BJ (cell line): ENCODE results near the gene FAM83G. TPM values are rescaled to one million over a fixed set of nuclear protein-coding genes. Genes with fewer than 3 reads are reported as not detected.

ENCODE experiments used
- CTCF ChIA-PET: fragments of 350-600 bp; formaldehyde crosslinking; extraction: SDS; loops from one replicate; lab custom pipeline; 2021; ENCODE audit warnings: antibody characterized with exemption, inconsistent platforms; lab: Yijun Ruan, JAX
- POLR2A ChIA-PET: fragments of 300-600 bp; sonication (Branson Sonifier 250); formaldehyde crosslinking; extraction: SDS; loops from one replicate; lab custom pipeline; 2021; ENCODE audit warnings: antibody characterized with exemption; lab: Charles Lee
- DNase-seq: peaks from one replicate; pipeline ENCODE4 v3.0.0-alpha.2; 2011; ENCODE audit warnings: low read depth
- H3K27me3 ChIP-seq: 2 replicates; pipeline ENCODE4 v1.6.0; 2011; ENCODE audit warnings: low read length; ENCODE audit not compliant: control insufficient read depth, insufficient read depth
- H3K36me3 ChIP-seq: 2 replicates; pipeline ENCODE4 v1.5.1; 2011; ENCODE audit warnings: low read length; ENCODE audit not compliant: control insufficient read depth, insufficient read depth
- H3K4me3 ChIP-seq: 2 replicates; pipeline ENCODE4 v1.5.1; 2011; ENCODE audit warnings: low read depth, mild to moderate bottlenecking, control low read depth, low read length
- polyA plus RNA-seq: library from polyadenylated mRNA; depleted of rRNA; stranded (reverse); fragments of >200 nt; gene quantifications from 2 replicates; pipeline ENCODE4 v1.2.3, GENCODE V29; 2011
- TF ChIP-seq, protein P1 (sequence below): IDR thresholded peaks from 2 replicates; pipeline ENCODE4 v1.5.1; 2011; ENCODE audit warnings: low read depth, mild to moderate bottlenecking, control low read depth, inconsistent platforms, low read length, moderate library complexity; ENCODE audit not compliant: insufficient read depth

Gene FAM83G
- polyA plus RNA-seq, 1 experiment, result 10.3 TPM

DNA sequence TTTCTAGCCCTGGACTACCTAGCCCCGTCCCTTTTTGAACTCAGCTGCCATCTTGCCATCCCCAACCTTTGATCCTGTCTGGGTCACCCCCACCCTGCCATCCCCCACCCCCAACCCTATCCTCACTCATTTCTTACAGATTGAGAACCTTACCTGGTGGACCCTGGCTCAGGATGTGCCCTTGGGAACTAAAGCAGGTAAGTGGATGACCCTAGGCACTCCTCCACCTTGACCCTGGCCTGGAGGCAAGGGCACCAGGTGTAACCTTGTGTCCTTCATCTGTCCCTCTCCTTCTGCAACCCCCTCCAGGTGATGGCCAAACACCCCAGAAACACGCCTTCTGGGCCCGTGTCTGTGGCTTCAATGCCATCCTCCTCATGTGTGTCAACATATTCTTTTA lies 15.5 kb upstream of the FAM83G start:
- ChIA-PET POLR2A (no interaction called here), CTCF (interaction anchor here (1.2 kb wide), 1 partner anchor 59 kb away, joined by 4 read pairs; no protein-coding TSS in a partner anchor)
- TF ChIP-seq, protein P1, sequence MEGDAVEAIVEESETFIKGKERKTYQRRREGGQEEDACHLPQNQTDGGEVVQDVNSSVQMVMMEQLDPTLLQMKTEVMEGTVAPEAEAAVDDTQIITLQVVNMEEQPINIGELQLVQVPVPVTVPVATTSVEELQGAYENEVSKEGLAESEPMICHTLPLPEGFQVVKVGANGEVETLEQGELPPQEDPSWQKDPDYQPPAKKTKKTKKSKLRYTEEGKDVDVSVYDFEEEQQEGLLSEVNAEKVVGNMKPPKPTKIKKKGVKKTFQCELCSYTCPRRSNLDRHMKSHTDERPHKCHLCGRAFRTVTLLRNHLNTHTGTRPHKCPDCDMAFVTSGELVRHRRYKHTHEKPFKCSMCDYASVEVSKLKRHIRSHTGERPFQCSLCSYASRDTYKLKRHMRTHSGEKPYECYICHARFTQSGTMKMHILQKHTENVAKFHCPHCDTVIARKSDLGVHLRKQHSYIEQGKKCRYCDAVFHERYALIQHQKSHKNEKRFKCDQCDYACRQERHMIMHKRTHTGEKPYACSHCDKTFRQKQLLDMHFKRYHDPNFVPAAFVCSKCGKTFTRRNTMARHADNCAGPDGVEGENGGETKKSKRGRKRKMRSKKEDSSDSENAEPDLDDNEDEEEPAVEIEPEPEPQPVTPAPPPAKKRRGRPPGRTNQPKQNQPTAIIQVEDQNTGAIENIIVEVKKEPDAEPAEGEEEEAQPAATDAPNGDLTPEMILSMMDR, result no peak
- H3K36me3 ChIP-seq, result no peaks in the 10 kb centered on the region
- no peaks in the 10 kb centered on the region for H3K27me3 ChIP-seq
- no peak for DNase-seq
- H3K4me3 ChIP-seq, result no peak overlapping the region

DNA sequence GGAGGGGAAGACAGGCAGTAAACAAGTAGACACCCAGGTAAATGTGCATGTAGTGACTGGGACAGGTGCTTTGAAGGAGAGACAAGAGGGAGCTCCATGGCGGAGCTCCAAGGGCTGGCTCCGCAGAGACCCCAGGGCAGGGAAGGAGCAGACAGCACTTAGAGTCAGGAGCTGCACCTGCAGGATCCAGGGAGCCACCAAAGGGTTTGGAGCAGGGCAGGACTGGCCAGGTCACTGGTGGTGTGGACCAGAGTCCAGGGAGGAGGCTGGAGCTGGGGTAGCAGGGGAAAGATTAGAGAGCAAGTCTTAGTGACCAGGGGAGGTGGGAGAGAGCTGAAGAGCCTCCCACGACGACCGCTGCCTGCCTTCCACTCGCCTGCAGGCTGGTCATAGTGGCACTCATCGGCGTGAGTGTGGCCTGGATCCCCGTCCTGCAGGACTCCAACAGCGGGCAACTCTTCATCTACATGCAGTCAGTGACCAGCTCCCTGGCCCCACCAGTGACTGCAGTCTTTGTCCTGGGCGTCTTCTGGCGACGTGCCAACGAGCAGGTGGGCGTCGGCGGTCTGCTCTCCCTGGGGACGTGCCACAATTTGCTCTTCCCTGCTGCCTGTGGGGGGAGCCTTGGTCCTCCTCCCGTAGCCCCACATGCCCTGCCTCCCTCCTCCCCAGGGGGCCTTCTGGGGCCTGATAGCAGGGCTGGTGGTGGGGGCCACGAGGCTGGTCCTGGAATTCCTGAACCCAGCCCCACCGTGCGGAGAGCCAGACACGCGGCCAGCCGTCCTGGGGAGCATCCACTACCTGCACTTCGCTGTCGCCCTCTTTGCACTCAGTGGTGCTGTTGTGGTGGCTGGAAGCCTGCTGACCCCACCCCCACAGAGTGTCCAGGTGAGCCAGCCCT lies 14.7 kb upstream of the FAM83G start:
- TF ChIP-seq, protein P1, result no peak
- Histone ChIP-seq H3K36me3 (no peaks in the 10 kb centered on the region), H3K4me3 (no peak overlapping the region), H3K27me3 (no peaks in the 10 kb centered on the region)
- CTCF ChIA-PET, result interaction anchor here (1.2 kb wide), 1 partner anchor 58 kb away, joined by 4 read pairs; no protein-coding TSS in a partner anchor
- DNase-seq, result no peak
- POLR2A ChIA-PET, result no interaction called here

DNA sequence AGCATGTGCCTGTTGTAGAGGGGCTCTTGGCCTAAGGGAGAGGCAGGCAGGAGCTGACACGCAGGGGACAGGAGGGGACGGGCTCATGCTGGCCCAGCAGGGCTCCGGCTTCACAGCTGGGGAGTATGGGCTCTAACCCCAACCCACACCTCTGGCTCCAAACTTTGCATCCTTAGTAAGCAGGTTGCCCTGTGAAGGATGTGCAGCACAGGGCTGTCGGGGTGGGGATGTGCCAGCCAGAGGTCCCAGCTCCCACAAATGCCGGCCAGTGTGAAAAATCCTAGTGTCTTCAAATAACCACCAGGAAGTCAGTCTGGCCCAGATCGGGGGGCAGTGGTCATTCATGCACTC lies 14.0 kb upstream of the FAM83G start:
- ChIA-PET POLR2A (no interaction called here), CTCF (interaction anchor here (1.2 kb wide), 1 partner anchor 57 kb away, joined by 4 read pairs; no protein-coding TSS in a partner anchor)
- no peak overlapping the region for H3K4me3 ChIP-seq

DNA sequence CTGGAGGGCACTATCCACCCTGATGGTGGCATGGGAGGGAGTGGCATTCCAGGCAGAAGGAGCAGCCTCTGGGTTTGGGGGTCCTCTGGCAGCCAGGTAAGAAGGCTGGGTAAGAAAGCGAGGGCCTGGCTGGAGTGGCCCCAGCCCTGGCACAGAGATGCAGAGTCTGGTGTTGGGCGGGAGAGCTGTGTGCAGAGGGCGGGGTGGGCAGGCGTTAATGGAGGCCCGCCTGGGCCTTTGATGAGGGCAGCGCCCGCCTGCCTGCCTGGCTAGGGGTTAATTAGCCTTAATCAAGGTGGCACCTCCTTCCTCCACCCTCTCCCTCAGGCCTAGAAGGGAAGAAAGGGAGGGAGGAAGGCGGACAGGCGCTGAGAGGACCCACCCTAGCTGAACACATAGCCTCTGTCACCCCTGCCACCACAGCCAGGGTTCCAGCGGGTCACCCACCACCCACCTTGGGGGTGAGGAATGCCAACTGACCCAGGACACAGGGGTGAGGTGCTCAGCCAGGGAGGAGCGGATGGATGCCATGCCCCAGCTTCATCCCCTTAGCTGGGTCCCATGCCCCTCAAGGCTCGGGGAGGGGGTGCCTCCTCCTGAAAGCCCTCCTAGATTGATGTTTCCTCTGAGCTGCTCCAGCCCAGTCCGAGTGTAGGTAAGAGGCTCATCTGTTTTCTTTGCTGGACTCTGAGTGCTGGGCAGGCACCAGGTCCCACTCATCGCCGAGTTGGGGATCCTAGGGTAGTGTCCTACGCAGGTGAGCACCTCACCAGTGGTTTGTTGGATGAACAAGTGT lies 13.4 kb upstream of the FAM83G start:
- CTCF ChIA-PET, result no interaction called here
- H3K4me3 ChIP-seq, result no peak overlapping the region
- POLR2A ChIA-PET, result no interaction called here
- DNase-seq, result no peak
- H3K27me3 ChIP-seq, result no peaks in the 10 kb centered on the region
- TF ChIP-seq, protein P1, result no peak
- no peaks in the 10 kb centered on the region for H3K36me3 ChIP-seq

More for the DNA sequence above, 14.0 kb upstream of the FAM83G start:
- DNase-seq, result no peak
- TF ChIP-seq, protein P1, result no peak
- no peaks in the 10 kb centered on the region for H3K27me3 ChIP-seq
- no peaks in the 10 kb centered on the region for H3K36me3 ChIP-seq

DNA sequence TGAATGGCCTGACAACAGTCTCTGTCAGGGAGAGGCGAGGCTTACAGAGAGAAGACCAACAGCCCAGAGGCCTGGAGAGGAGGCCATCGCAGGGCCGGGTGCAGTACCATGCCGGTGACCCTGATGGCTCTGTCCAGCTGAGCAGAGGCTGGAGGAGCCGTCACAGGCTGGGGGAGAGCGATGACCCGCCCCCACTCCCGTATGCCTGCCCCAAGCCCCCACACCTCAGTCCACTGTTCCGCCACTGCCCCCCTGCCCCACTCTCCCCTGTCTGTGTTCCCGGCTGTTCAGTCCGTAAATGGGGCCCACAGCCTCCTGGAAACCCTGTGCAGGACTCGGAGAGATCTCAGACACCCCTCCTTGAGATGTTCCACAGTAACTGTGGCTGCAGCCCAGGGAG lies 12.8 kb upstream of the FAM83G start:
- DNase-seq, result no peak
- TF ChIP-seq, protein P1, result no peak
- Histone ChIP-seq H3K36me3 (no peaks in the 10 kb centered on the region), H3K4me3 (no peak overlapping the region), H3K27me3 (no peaks in the 10 kb centered on the region)
- ChIA-PET POLR2A (no interaction called here), CTCF (interaction anchor here (1.8 kb wide), 1 partner anchor 56 kb away, joined by 6 read pairs; no protein-coding TSS in a partner anchor)
